OCI-LY7 (cell line): ENCODE measurements around the gene RCC1.

ENCODE experiments used
- EZH2phosphoT487 ChIP-seq: fragments of 200-600 bp; sonication (generic); IDR thresholded peaks from 2 replicates; pipeline ENCODE4 v1.6.1; 2018; ENCODE audit warnings: low read depth, borderline replicate concordance, mild to moderate bottlenecking, mixed run types, antibody characterized with exemption, low read length, moderate library complexity, mixed read lengths
- TF ChIP-seq, protein P1 (sequence below): fragments of 200-600 bp; sonication (generic); conservative IDR thresholded peaks from 2 replicates; pipeline ENCODE4 v1.5.1; 2014; ENCODE audit warnings: mild to moderate bottlenecking, antibody characterized with exemption, low read length, moderate library complexity, mixed read lengths

DNA sequence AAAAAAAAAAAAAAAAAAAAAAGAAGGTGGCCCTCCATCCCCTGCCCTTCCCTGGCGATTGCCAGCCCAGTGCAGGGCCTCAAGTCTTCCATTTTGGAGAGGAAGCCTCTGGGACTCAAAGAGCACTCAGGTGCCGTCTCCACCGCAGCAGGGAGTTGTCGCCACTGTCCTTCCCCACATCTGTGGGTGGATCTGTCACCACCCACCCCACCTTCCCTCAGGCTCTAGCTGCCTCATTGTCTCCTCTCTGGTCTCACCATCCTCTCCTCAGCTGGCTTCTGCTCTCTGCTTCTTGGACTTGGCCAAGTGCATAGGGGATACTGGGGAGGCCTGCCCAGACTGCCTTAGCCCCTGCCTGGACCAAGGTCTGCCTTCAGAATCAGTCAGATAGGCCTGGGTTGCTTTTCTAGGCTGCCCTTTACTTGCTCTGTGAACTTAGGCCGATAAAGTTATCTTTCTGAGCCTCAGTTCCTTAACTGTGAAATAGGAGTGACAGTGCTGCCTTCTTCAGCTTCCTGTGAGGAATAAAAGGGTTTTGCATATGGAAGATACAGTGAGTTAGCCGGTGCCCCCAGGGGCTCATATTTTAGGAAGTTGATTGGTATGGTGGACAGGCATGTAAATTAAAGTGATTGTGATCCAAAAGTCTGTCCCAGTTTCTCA is 15.8 kb downstream of the RCC1 start:
- TF ChIP-seq, protein P1, sequence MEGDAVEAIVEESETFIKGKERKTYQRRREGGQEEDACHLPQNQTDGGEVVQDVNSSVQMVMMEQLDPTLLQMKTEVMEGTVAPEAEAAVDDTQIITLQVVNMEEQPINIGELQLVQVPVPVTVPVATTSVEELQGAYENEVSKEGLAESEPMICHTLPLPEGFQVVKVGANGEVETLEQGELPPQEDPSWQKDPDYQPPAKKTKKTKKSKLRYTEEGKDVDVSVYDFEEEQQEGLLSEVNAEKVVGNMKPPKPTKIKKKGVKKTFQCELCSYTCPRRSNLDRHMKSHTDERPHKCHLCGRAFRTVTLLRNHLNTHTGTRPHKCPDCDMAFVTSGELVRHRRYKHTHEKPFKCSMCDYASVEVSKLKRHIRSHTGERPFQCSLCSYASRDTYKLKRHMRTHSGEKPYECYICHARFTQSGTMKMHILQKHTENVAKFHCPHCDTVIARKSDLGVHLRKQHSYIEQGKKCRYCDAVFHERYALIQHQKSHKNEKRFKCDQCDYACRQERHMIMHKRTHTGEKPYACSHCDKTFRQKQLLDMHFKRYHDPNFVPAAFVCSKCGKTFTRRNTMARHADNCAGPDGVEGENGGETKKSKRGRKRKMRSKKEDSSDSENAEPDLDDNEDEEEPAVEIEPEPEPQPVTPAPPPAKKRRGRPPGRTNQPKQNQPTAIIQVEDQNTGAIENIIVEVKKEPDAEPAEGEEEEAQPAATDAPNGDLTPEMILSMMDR: no peak
- no peak for TF ChIP-seq EZH2phosphoT487
